Activated B cell treated with CpG ODN at 0.5 μM for 24 hours (primary cell): Measurements from ENCODE around the gene C22orf23. TPM values are rescaled to one million over a fixed set of nuclear protein-coding genes. Genes with fewer than 3 reads are reported as not detected.
A peak's percentile ranks its signal among the peaks of the same experiment; 100 is the strongest.

Experiments used
- ATAC-seq: fragments of 200-7000 bp; cut with Tn5 transposase; one replicate; pipeline ENCODE4 v1.10.0; 2021; ENCODE audit warnings: low read depth, mild to moderate bottlenecking, moderate library complexity
- CTCF ChIA-PET: fragments of 350-600 bp; sonication (Branson Sonifier 250); formaldehyde crosslinking; loops from one replicate; lab custom pipeline; 2021; ENCODE audit warnings: antibody characterized with exemption; lab: Charles Lee
- POLR2A ChIA-PET: fragments of 350-600 bp; sonication (Branson Sonifier 250); formaldehyde crosslinking; loops from one replicate; lab custom pipeline; 2021; ENCODE audit warnings: antibody characterized with exemption; lab: Charles Lee
- DNase-seq: peaks from one replicate; pipeline ENCODE4 v3.0.0; 2022
- H3K27ac Mint-ChIP-seq: one replicate; pipeline ENCODE4 v1.8.0; 2020; ENCODE audit warnings: mixed read lengths
- H3K27me3 Mint-ChIP-seq: one replicate; pipeline ENCODE4 v1.8.0; 2021; ENCODE audit warnings: mixed read lengths
- H3K36me3 Mint-ChIP-seq: one replicate; pipeline ENCODE4 v1.8.0; 2021; ENCODE audit warnings: low read depth, mixed read lengths
- H3K4me1 Mint-ChIP-seq: one replicate; pipeline ENCODE4 v1.8.0; 2021; ENCODE audit warnings: mixed read lengths
- H3K4me3 Mint-ChIP-seq: one replicate; pipeline ENCODE4 v1.8.0; 2020; ENCODE audit warnings: mild to moderate bottlenecking, mixed read lengths
- H3K9me3 Mint-ChIP-seq: one replicate; pipeline ENCODE4 v1.8.0; 2020; ENCODE audit warnings: mixed read lengths
- CTCF ChIP-seq: fragments of 200-600 bp; IDR thresholded peaks from one replicate; pipeline ENCODE4 v1.8.0; 2022; ENCODE audit warnings: antibody characterized with exemption, mild to moderate bottlenecking
- intact Hi-C: fragments of 100-400 bp; cut with micrococcal nuclease; formaldehyde crosslinking; loops from one replicate; pipeline ENCODE4 v1.15.1; 2024
- total RNA-seq: library from RNA; stranded (reverse); gene quantifications from 2 replicates; pipeline ENCODE4 v1.2.3, GENCODE V29; 2022

Gene C22orf23
- total RNA-seq, 1 donor from 2014 or later, result 0.16 TPM

GRCh38 chr22:37909766-37910165 is 43.6 kb downstream of the C22orf23 start:
- intact Hi-C loops, result no loop called here

GRCh38 chr22:37907036-37907954 is 46.1 kb downstream of the C22orf23 start:
- Mint-ChIP-seq H3K27ac (peak overlapping the region; percentile 70), H3K27me3 (no peaks in the 10 kb centered on the region), H3K4me3 (peak overlapping the region; percentile 81), H3K4me1 (peaks cover 22% of the 10 kb centered on the region), H3K36me3 (peaks cover 6% of the 10 kb centered on the region), H3K9me3 (no peaks in the 10 kb centered on the region)
- ChIA-PET CTCF (no interaction called here), POLR2A (interaction anchor here (0.6 to 1.0 kb wide), 2 partner anchors 9 to 47 kb away, joined by 7 to 8 read pairs; no protein-coding TSS in a partner anchor)
- intact Hi-C loops, result no loop called here
- TF ChIP-seq CTCF, result no peak
- no peak for DNase-seq
- ATAC-seq, result no peak

More at GRCh38 chr22:37909766-37910165, 43.6 kb downstream of the C22orf23 start:
- Mint-ChIP-seq H3K27ac (no peak overlapping the region), H3K4me1 (peaks cover 21% of the 10 kb centered on the region), H3K9me3 (no peaks in the 10 kb centered on the region), H3K27me3 (no peaks in the 10 kb centered on the region), H3K4me3 (no peak overlapping the region), H3K36me3 (peaks cover 18% of the 10 kb centered on the region)
- POLR2A ChIA-PET, result no interaction called here
- TF ChIP-seq CTCF, result no peak
- ATAC-seq, result no peak
- DNase-seq, result no peak
- CTCF ChIA-PET, result no interaction called here

- H3K4me3 Mint-ChIP-seq, result peak overlapping the region; percentile 81
- H3K36me3 Mint-ChIP-seq, result peaks cover 2% of the 10 kb centered on the region
- ATAC-seq (peak; percentile 11), DNase-seq (peak; percentile 43)
- no peak for TF ChIP-seq CTCF
- no peaks in the 10 kb centered on the region for H3K27me3 Mint-ChIP-seq
- intact Hi-C loops, result loop anchor here (1.0 kb wide), 3 partner anchors 28 to 62 kb away; partner anchors contain the start of gene ANKRD54
- CTCF ChIA-PET, result interaction anchor here (0.9 to 1.7 kb wide), 8 partner anchors 9 to 61 kb away, joined by 3 to 10 read pairs (median 6); no protein-coding TSS in a partner anchor
- no peaks in the 10 kb centered on the region for H3K9me3 Mint-ChIP-seq
- H3K4me1 Mint-ChIP-seq, result peaks cover 22% of the 10 kb centered on the region
- POLR2A ChIA-PET, result interaction anchor here (0.9 to 1.8 kb wide), 4 partner anchors 9 to 62 kb away, joined by 4 to 6 read pairs (median 5); partner anchors contain the start of gene ANKRD54
- peak overlapping the region; percentile 70 for H3K27ac Mint-ChIP-seq
These were observed 46.9 kb downstream of the C22orf23 start for GRCh38 chr22:37906364-37907008.

- Mint-ChIP-seq H3K4me1 (peaks cover 22% of the 10 kb centered on the region), H3K27ac (peak within 1 kb of the TSS; percentile 85), H3K9me3 (no peaks in the 10 kb centered on the region), H3K36me3 (peaks cover 2% of the 10 kb centered on the region), H3K4me3 (peak within 1 kb of the TSS; percentile 81), H3K27me3 (no peaks in the 10 kb centered on the region)
- DNase-seq (peak; percentile 81), ATAC-seq (peak; percentile 90)
- POLR2A ChIA-PET, result interaction anchor here (0.6 to 1.8 kb wide), 5 partner anchors 9 to 1357 kb away, joined by 3 to 6 read pairs (median 4); partner anchors contain the start of gene ANKRD54
- CTCF ChIA-PET, result interaction anchor here (0.9 to 1.7 kb wide), 8 partner anchors 8 to 62 kb away, joined by 3 to 10 read pairs (median 6); no protein-coding TSS in a partner anchor
- intact Hi-C loops, result loop anchor here (1.0 kb wide), 3 partner anchors 29 to 61 kb away; partner anchors contain the start of gene ANKRD54
- no peak for TF ChIP-seq CTCF
These were observed 47.7 kb downstream of the C22orf23 start, which contains the start of gene MICALL1 for GRCh38 chr22:37905534-37906363. TSS of gene MICALL1 (plus strand) at chr22:37906297. CDS start at chr22:37906423, 126 bp downstream.
